HL-60 (cell line): ENCODE data around the gene DDX25.

Source experiments
- CTCF ChIP-seq: IDR thresholded peaks from one replicate; pipeline ENCODE4 v1.5.1; 2011; ENCODE audit warnings: low read length, control low read depth, inconsistent platforms; ENCODE audit not compliant: insufficient read depth
- POLR2AphosphoS5 ChIP-seq: IDR thresholded peaks from 2 replicates; pipeline ENCODE4 v1.6.1; 2012; ENCODE audit warnings: low read depth
- SPI1 ChIP-seq: IDR thresholded peaks from 2 replicates; pipeline ENCODE4 v1.6.1; 2012; ENCODE audit warnings: low read depth, mild to moderate bottlenecking, borderline replicate concordance

DNA sequence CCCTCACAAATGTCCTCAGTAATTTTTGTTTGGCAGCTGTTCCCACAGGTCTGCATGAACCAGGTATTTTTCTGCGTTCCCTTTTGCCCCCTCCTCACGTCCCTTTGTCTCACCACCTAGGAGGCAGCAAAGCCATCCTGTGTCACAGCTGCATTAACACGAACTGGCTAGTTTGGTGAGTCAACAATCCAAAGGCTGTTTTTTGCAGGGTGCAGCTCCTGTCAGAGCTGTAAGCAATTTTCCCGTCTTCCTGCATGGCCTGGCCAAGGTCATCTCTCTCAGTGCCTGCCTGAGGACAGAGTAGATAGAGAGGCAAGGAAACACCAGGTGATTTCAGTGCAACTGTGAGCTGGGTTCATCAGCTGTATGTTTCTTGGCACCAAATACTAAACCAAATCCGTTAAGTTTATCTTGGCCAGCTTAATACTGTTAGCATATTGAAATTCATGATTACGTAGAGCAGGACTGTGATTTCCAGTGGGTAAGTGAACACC is 21.0 kb downstream of the DDX25 start:
- TF ChIP-seq POLR2AphosphoS5, result no peak
- TF ChIP-seq CTCF, result no peak
- no peak for TF ChIP-seq SPI1
